HG02610 (cell line): ENCODE results near the gene NUP188.

Source experiments
- ATAC-seq: cut with Tn5 transposase; IDR thresholded peaks from one replicate; pipeline ENCODE4 v1.9.1; 2021; ENCODE audit warnings: mild to moderate bottlenecking, moderate library complexity; ENCODE audit not compliant: unreplicated experiment

Gene NUP188

GRCh38 chr9:128913048-128913900, 34.2 kb upstream of the NUP188 start:
- no peak for ATAC-seq

GRCh38 chr9:128913995-128914772, 33.3 kb upstream of the NUP188 start:
- no peak for ATAC-seq

GRCh38 chr9:128916204-128916603, 31.3 kb upstream of the NUP188 start:
- no peak for ATAC-seq

GRCh38 chr9:128916745-128917144, 30.8 kb upstream of the NUP188 start:
- ATAC-seq, result no peak

GRCh38 chr9:128917151-128917849, 30.2 kb upstream of the NUP188 start:
- ATAC-seq, result no peak

- no peak for ATAC-seq
Observed at GRCh38 chr9:128918921-128919320, 28.6 kb upstream of the NUP188 start.

GRCh38 chr9:128919402-128920089, 28.0 kb upstream of the NUP188 start:
- no peak for ATAC-seq

- ATAC-seq, result no peak
Observed at GRCh38 chr9:128920381-128921058, 27.0 kb upstream of the NUP188 start, which contains the start of gene PHYHD1. TSS of gene PHYHD1 (plus strand) at chr9:128920982. CDS start at chr9:128922324, 1,342 bp downstream.

- no peak for ATAC-seq
Observed at GRCh38 chr9:128921881-128922763, 25.4 kb upstream of the NUP188 start.

GRCh38 chr9:128923493-128923883, 24.0 kb upstream of the NUP188 start:
- no peak for ATAC-seq

GRCh38 chr9:128927731-128928411, 19.6 kb upstream of the NUP188 start:
- ATAC-seq, result no peak

- no peak for ATAC-seq
Observed at GRCh38 chr9:128928624-128929023, 18.9 kb upstream of the NUP188 start.

- ATAC-seq, result no peak
Observed at GRCh38 chr9:128929560-128929959, 17.9 kb upstream of the NUP188 start.

GRCh38 chr9:128933731-128934130, 13.8 kb upstream of the NUP188 start:
- ATAC-seq, result no peak

- no peak for ATAC-seq
Observed at GRCh38 chr9:128936171-128936865, 11.2 kb upstream of the NUP188 start.

- no peak for ATAC-seq
Observed at GRCh38 chr9:128937310-128938165, 10.0 kb upstream of the NUP188 start.

- ATAC-seq, result no peak
Observed at GRCh38 chr9:128940271-128940921, 7.1 kb upstream of the NUP188 start.
